CD4-positive, alpha-beta T cell (primary cell): Measurements from ENCODE around the gene TMEM183A. TPM values are rescaled to one million over a fixed set of nuclear protein-coding genes. Genes with fewer than 3 reads are reported as not detected.

Experiments used
- ATAC-seq: fragments of 200-7000 bp; cut with Tn5 transposase; one replicate; pipeline ENCODE4 v1.10.0; 2022; ENCODE audit warnings: mild to moderate bottlenecking; ENCODE audit not compliant: poor library complexity
- CTCF ChIA-PET: fragments of 350-600 bp; sonication (Branson Sonifier 250); formaldehyde crosslinking; loops from one replicate; lab custom pipeline; 2021; ENCODE audit warnings: antibody characterized with exemption, inconsistent platforms; lab: Charles Lee
- POLR2A ChIA-PET: fragments of 350-600 bp; sonication (Branson Sonifier 250); formaldehyde crosslinking; loops from one replicate; lab custom pipeline; 2021; ENCODE audit warnings: antibody characterized with exemption, inconsistent platforms; lab: Charles Lee
- DNase-seq, 14 experiments: peaks; one replicate each; pipeline ENCODE4 v3.0.0-alpha.2; 2013 to 2020; ENCODE audit warnings: mixed read lengths in 2 of 14
- H3K27ac ChIP-seq, 2 donors: one replicate each; pipeline versions ENCODE4 v1.5.1 to v1.7.0; 2013; ENCODE audit warnings: low read length in 2 of 2, low read depth in 1 of 2, mild to moderate bottlenecking in 1 of 2
- H3K27me3 ChIP-seq, 2 experiments: 1 replicate in 1 of 2; 2 replicates in 1 of 2; pipeline versions ENCODE4 v1.6.1 to v1.7.0; 2013; ENCODE audit warnings: low read length in 2 of 2, control low read depth in 1 of 2, mild to moderate bottlenecking in 1 of 2, moderate library complexity in 1 of 2; ENCODE audit not compliant: insufficient read depth in 2 of 2, control insufficient read depth in 1 of 2
- H3K36me3 ChIP-seq: one replicate; pipeline ENCODE4 v1.6.1; 2013; ENCODE audit warnings: low read length, control low read depth; ENCODE audit not compliant: insufficient read depth
- H3K4me1 ChIP-seq: one replicate; pipeline ENCODE4 v1.6.1; 2013; ENCODE audit warnings: low read length, control low read depth; ENCODE audit not compliant: insufficient read depth
- H3K4me3 ChIP-seq: one replicate; pipeline ENCODE4 v1.5.1; 2013; ENCODE audit warnings: mild to moderate bottlenecking, low read length, moderate library complexity
- H3K9me3 ChIP-seq, 2 experiments: 1 replicate in 1 of 2; 2 replicates in 1 of 2; pipeline versions ENCODE4 v1.6.1 to v1.7.0; 2013; ENCODE audit warnings: low read length in 2 of 2, mild to moderate bottlenecking in 2 of 2, control low read depth in 1 of 2, moderate library complexity in 1 of 2; ENCODE audit not compliant: control insufficient read depth in 1 of 2, insufficient read depth in 1 of 2
- H3K27ac Mint-ChIP-seq: one replicate; pipeline ENCODE4 v1.8.0; 2020; ENCODE audit warnings: mixed read lengths
- H3K27me3 Mint-ChIP-seq: one replicate; pipeline ENCODE4 v1.8.0; 2021; ENCODE audit warnings: mixed read lengths
- H3K36me3 Mint-ChIP-seq: one replicate; pipeline ENCODE4 v1.8.0; 2021; ENCODE audit warnings: low read depth, mixed read lengths
- H3K4me1 Mint-ChIP-seq: one replicate; pipeline ENCODE4 v1.8.0; 2021; ENCODE audit warnings: low read depth, mixed read lengths
- H3K4me3 Mint-ChIP-seq: one replicate; pipeline ENCODE4 v1.8.0; 2020; ENCODE audit warnings: mild to moderate bottlenecking, mixed read lengths
- H3K9me3 Mint-ChIP-seq: one replicate; pipeline ENCODE4 v1.8.0; 2020; ENCODE audit warnings: mixed read lengths
- CTCF ChIP-seq: fragments of 200-600 bp; IDR thresholded peaks from one replicate; pipeline ENCODE4 v1.8.0; 2022; ENCODE audit warnings: antibody characterized with exemption, mild to moderate bottlenecking
- intact Hi-C, 2 experiments: fragments of 100-400 bp; cut with DNase I in 1 of 2; cut with micrococcal nuclease in 1 of 2; formaldehyde crosslinking; loops; one replicate each; pipeline versions ENCODE4 v1.15.1 to v1.9.0; 2023 to 2025; cut with DNase I, micrococcal nuclease
- total RNA-seq, 174 experiments: library from RNA in 2 of 174; stranded (reverse) in 2 of 174; gene quantifications; one replicate each; pipeline ENCODE4 v1.2.3 and lab custom pipeline; 2021 to 2026

TMEM183A gene
- total RNA-seq, 2 experiments from 2014 or later: 187 to 194 TPM

GRCh38 chr1:203043830-203044545, 36.8 kb downstream of the TMEM183A start:
- Mint-ChIP-seq H3K9me3 (no peaks in the 10 kb centered on the region), H3K27me3 (peaks cover 16% of the 10 kb centered on the region), H3K27ac (no peak overlapping the region), H3K36me3 (no peaks in the 10 kb centered on the region), H3K4me1 (no peaks in the 10 kb centered on the region), H3K4me3 (no peak overlapping the region)
- ATAC-seq (no peak), DNase-seq (no peak)
- no peaks in the 10 kb centered on the region for H3K9me3 ChIP-seq
- no peak overlapping the region for H3K4me3 ChIP-seq
- intact Hi-C loops: no loop called here
- ChIA-PET CTCF (no interaction called here), POLR2A (no interaction called here)
- TF ChIP-seq CTCF: no peak
- H3K27ac ChIP-seq: no peak overlapping the region
- H3K27me3 ChIP-seq: no peaks in the 10 kb centered on the region
- no peaks in the 10 kb centered on the region for H3K4me1 ChIP-seq
- no peaks in the 10 kb centered on the region for H3K36me3 ChIP-seq

GRCh38 chr1:203044546-203045250, 37.5 kb downstream of the TMEM183A start:
- no peaks in the 10 kb centered on the region for H3K36me3 ChIP-seq
- H3K36me3 Mint-ChIP-seq: no peaks in the 10 kb centered on the region
- intact Hi-C loops: no loop called here
- no peak overlapping the region for H3K27ac ChIP-seq
- ATAC-seq (no peak), DNase-seq (no peak)
- no peaks in the 10 kb centered on the region for H3K4me1 ChIP-seq
- H3K27ac Mint-ChIP-seq: no peak overlapping the region
- peaks cover 10% of the 10 kb centered on the region for H3K27me3 Mint-ChIP-seq
- CTCF ChIA-PET: no interaction called here
- no peak for TF ChIP-seq CTCF
- H3K4me3 Mint-ChIP-seq: no peak overlapping the region
- POLR2A ChIA-PET: no interaction called here
- H3K9me3 Mint-ChIP-seq: no peaks in the 10 kb centered on the region
- no peaks in the 10 kb centered on the region for H3K4me1 Mint-ChIP-seq
- no peaks in the 10 kb centered on the region for H3K9me3 ChIP-seq
- H3K4me3 ChIP-seq: no peak overlapping the region
- no peaks in the 10 kb centered on the region for H3K27me3 ChIP-seq

GRCh38 chr1:203045336-203045735, 38.2 kb downstream of the TMEM183A start:
- H3K9me3 ChIP-seq: no peaks in the 10 kb centered on the region
- H3K27me3 ChIP-seq: no peaks in the 10 kb centered on the region
- H3K27ac ChIP-seq: no peak overlapping the region
- no peak overlapping the region for H3K4me3 ChIP-seq
- Mint-ChIP-seq H3K27me3 (peaks cover 10% of the 10 kb centered on the region), H3K9me3 (no peaks in the 10 kb centered on the region), H3K36me3 (no peaks in the 10 kb centered on the region), H3K4me1 (no peaks in the 10 kb centered on the region), H3K27ac (no peak overlapping the region), H3K4me3 (no peak overlapping the region)
- ChIA-PET POLR2A (no interaction called here), CTCF (no interaction called here)
- DNase-seq (no peak), ATAC-seq (no peak)
- intact Hi-C loops: no loop called here
- no peaks in the 10 kb centered on the region for H3K36me3 ChIP-seq
- no peaks in the 10 kb centered on the region for H3K4me1 ChIP-seq
- no peak for TF ChIP-seq CTCF
